NT2/D1 (cell line): ENCODE measurements around the gene MAPK6.

Source experiments
- DNase-seq: peaks from one replicate; pipeline ENCODE4 v3.0.0-alpha.2; 2011; ENCODE audit warnings: low read depth, low spot score
- H3K27me3 ChIP-seq: 2 replicates; pipeline ENCODE4 v1.6.0; 2011; ENCODE audit warnings: mild to moderate bottlenecking; ENCODE audit not compliant: insufficient read length, insufficient read depth
- H3K36me3 ChIP-seq: 2 replicates; pipeline ENCODE4 v1.6.1; 2011; ENCODE audit warnings: mild to moderate bottlenecking, low read length, mixed read lengths; ENCODE audit not compliant: insufficient read depth, insufficient read length
- H3K4me1 ChIP-seq: 2 replicates; pipeline ENCODE4 v1.5.1; 2011; ENCODE audit not compliant: insufficient read depth, insufficient read length
- H3K4me3 ChIP-seq: 2 replicates; pipeline ENCODE4 v1.5.1; 2011; ENCODE audit warnings: low read depth; ENCODE audit not compliant: insufficient read length
- H3K9ac ChIP-seq: 2 replicates; pipeline ENCODE4 v1.6.0; 2011; ENCODE audit warnings: low read depth; ENCODE audit not compliant: insufficient read length
- H3K9me3 ChIP-seq: 2 replicates; pipeline ENCODE4 v1.5.1; 2011; ENCODE audit warnings: mild to moderate bottlenecking, low read length; ENCODE audit not compliant: insufficient read depth
- SUZ12 ChIP-seq: IDR thresholded peaks from 2 replicates; pipeline ENCODE4 v1.6.1; 2011; ENCODE audit not compliant: insufficient read length, insufficient read depth; ENCODE audit errors: extremely low read depth
- YY1 ChIP-seq: IDR thresholded peaks from 2 replicates; pipeline ENCODE4 v1.6.1; 2011; ENCODE audit not compliant: insufficient read length, insufficient read depth
- ZNF274 ChIP-seq: IDR thresholded peaks from 2 replicates; pipeline ENCODE4 v1.6.1; 2011; ENCODE audit warnings: mild to moderate bottlenecking, low read depth, low read length

The MAPK6 gene

GRCh38 chr15:52106641-52107040, 87.6 kb downstream of the MAPK6 start:
- Histone ChIP-seq H3K9ac (no peak overlapping the region), H3K27me3 (peaks cover 10% of the 10 kb centered on the region), H3K4me1 (no peaks in the 10 kb centered on the region), H3K9me3 (no peaks in the 10 kb centered on the region), H3K36me3 (no peaks in the 10 kb centered on the region), H3K4me3 (no peak overlapping the region)
- DNase-seq = no peak
- no peak for TF ChIP-seq ZNF274
- TF ChIP-seq YY1 = no peak
- TF ChIP-seq SUZ12 = no peak

GRCh38 chr15:52107238-52107637, 88.2 kb downstream of the MAPK6 start:
- Histone ChIP-seq H3K9me3 (no peaks in the 10 kb centered on the region), H3K27me3 (peaks cover 16% of the 10 kb centered on the region), H3K4me3 (no peak overlapping the region), H3K36me3 (no peaks in the 10 kb centered on the region), H3K9ac (no peak overlapping the region), H3K4me1 (no peaks in the 10 kb centered on the region)
- TF ChIP-seq SUZ12 (no peak), YY1 (no peak), ZNF274 (no peak)
- DNase-seq = no peak

- TF ChIP-seq SUZ12 (no peak), ZNF274 (no peak), YY1 (no peak)
- no peak for DNase-seq
- no peak overlapping the region for H3K4me3 ChIP-seq
Observed at GRCh38 chr15:52109559-52110451, 90.8 kb downstream of the MAPK6 start.

GRCh38 chr15:52111517-52112202, 92.6 kb downstream of the MAPK6 start:
- Histone ChIP-seq H3K4me1 (no peaks in the 10 kb centered on the region), H3K9me3 (no peaks in the 10 kb centered on the region), H3K9ac (peak overlapping the region; percentile 66), H3K36me3 (no peaks in the 10 kb centered on the region), H3K27me3 (peaks cover 34% of the 10 kb centered on the region), H3K4me3 (no peak overlapping the region)
- no peak for DNase-seq
- TF ChIP-seq YY1 = no peak
- TF ChIP-seq ZNF274 = no peak
- TF ChIP-seq SUZ12 = no peak

More at GRCh38 chr15:52109559-52110451, 90.8 kb downstream of the MAPK6 start:
- no peaks in the 10 kb centered on the region for H3K36me3 ChIP-seq
- no peaks in the 10 kb centered on the region for H3K9me3 ChIP-seq
- H3K4me1 ChIP-seq = no peaks in the 10 kb centered on the region
- H3K9ac ChIP-seq = no peak overlapping the region
- H3K27me3 ChIP-seq = peaks cover 34% of the 10 kb centered on the region

- peaks cover 34% of the 10 kb centered on the region for H3K27me3 ChIP-seq
- H3K4me3 ChIP-seq = peak overlapping the region; percentile 30
- TF ChIP-seq ZNF274 (no peak), SUZ12 (no peak), YY1 (no peak)
- no peaks in the 10 kb centered on the region for H3K9me3 ChIP-seq
- H3K36me3 ChIP-seq = no peaks in the 10 kb centered on the region
- no peak for DNase-seq
- H3K4me1 ChIP-seq = no peaks in the 10 kb centered on the region
- H3K9ac ChIP-seq = peak overlapping the region; percentile 66
Observed at GRCh38 chr15:52112203-52112750, 93.3 kb downstream of the MAPK6 start.

- TF ChIP-seq YY1 (no peak), SUZ12 (no peak), ZNF274 (no peak)
- H3K4me1 ChIP-seq = no peaks in the 10 kb centered on the region
- no peak for DNase-seq
Observed at GRCh38 chr15:52113235-52113634, 94.2 kb downstream of the MAPK6 start.

GRCh38 chr15:52113708-52114107, 94.7 kb downstream of the MAPK6 start:
- no peaks in the 10 kb centered on the region for H3K9me3 ChIP-seq
- DNase-seq = no peak
- peaks cover 34% of the 10 kb centered on the region for H3K27me3 ChIP-seq
- TF ChIP-seq YY1 (no peak), ZNF274 (no peak), SUZ12 (no peak)
- H3K36me3 ChIP-seq = no peaks in the 10 kb centered on the region
- no peaks in the 10 kb centered on the region for H3K4me1 ChIP-seq
- no peak overlapping the region for H3K4me3 ChIP-seq
- no peak overlapping the region for H3K9ac ChIP-seq

More at GRCh38 chr15:52113235-52113634, 94.2 kb downstream of the MAPK6 start:
- H3K9ac ChIP-seq = no peak overlapping the region
- no peak overlapping the region for H3K4me3 ChIP-seq
- H3K36me3 ChIP-seq = no peaks in the 10 kb centered on the region
- no peaks in the 10 kb centered on the region for H3K9me3 ChIP-seq
- H3K27me3 ChIP-seq = peaks cover 34% of the 10 kb centered on the region
